Caco-2 (cell line): ENCODE results near the gene RUBCN. TPM values are rescaled to one million over a fixed set of nuclear protein-coding genes. Genes with fewer than 3 reads are reported as not detected.
"Not testable (repeated sequence)": the region's sequence is repeated elsewhere in the genome, so short reads cannot be mapped to it uniquely, and the experiment has no call there.

Experiments
- BruUV-seq: library from RNA; stranded (reverse); fragments of 400-500 nt; replicated peaks from 2 replicates; lab custom pipeline; 2021; lab: Mats Ljungman, UMichigan
- CTCF ChIA-PET: fragments of 300-600 bp; sonication (Branson Sonifier 250); formaldehyde crosslinking; loops from one replicate; lab custom pipeline; 2022; ENCODE audit warnings: antibody characterized with exemption; lab: Charles Lee
- POLR2A ChIA-PET: fragments of 300-600 bp; sonication (Branson Sonifier 250); formaldehyde crosslinking; loops from one replicate; lab custom pipeline; 2022; ENCODE audit warnings: antibody characterized with exemption; lab: Charles Lee
- DNase-seq, 2 experiments: peaks; one replicate each; pipeline versions ENCODE4 v3.0.0 to v3.0.0-alpha.2; 2020 to 2022
- H3K27me3 ChIP-seq: replicated peaks from 2 replicates; pipeline ENCODE4 v1.6.0; 2011; ENCODE audit warnings: low read length; ENCODE audit not compliant: control insufficient read depth, insufficient read depth
- H3K36me3 ChIP-seq: 2 replicates; pipeline ENCODE4 v1.5.1; 2011; ENCODE audit warnings: low read length; ENCODE audit not compliant: control insufficient read depth, insufficient read depth
- H3K4me1 ChIP-seq: fragments of 250-450 bp; sonication (Bioruptor Pico); 2 replicates; pipeline ENCODE4 v1.5.1; 2020; ENCODE audit warnings: mild to moderate bottlenecking
- H3K4me3 ChIP-seq: 2 replicates; pipeline ENCODE4 v1.5.1; 2011; ENCODE audit warnings: low read depth, mild to moderate bottlenecking, control low read depth, low read length
- H3K9me3 ChIP-seq: fragments of 250-450 bp; sonication (Bioruptor Pico); 2 replicates; pipeline ENCODE4 v1.5.1; 2020; ENCODE audit warnings: mild to moderate bottlenecking, moderate library complexity
- H3K27ac Mint-ChIP-seq: one replicate; pipeline ENCODE4 v1.8.0; 2022; ENCODE audit warnings: mixed read lengths; ENCODE audit not compliant: unreplicated experiment
- H3K27me3 Mint-ChIP-seq: one replicate; pipeline ENCODE4 v1.8.0; 2022; ENCODE audit warnings: mixed read lengths; ENCODE audit not compliant: insufficient read depth, unreplicated experiment
- H3K36me3 Mint-ChIP-seq: one replicate; pipeline ENCODE4 v1.8.0; 2022; ENCODE audit warnings: mild to moderate bottlenecking, mixed read lengths; ENCODE audit not compliant: insufficient read depth, unreplicated experiment
- H3K4me1 Mint-ChIP-seq: one replicate; pipeline ENCODE4 v1.8.0; 2022; ENCODE audit warnings: low read depth, mixed read lengths; ENCODE audit not compliant: unreplicated experiment
- H3K4me3 Mint-ChIP-seq: one replicate; pipeline ENCODE4 v1.8.0; 2022; ENCODE audit warnings: mild to moderate bottlenecking, moderate library complexity, mixed read lengths; ENCODE audit not compliant: unreplicated experiment
- H3K9me3 Mint-ChIP-seq: one replicate; pipeline ENCODE4 v1.8.0; 2022; ENCODE audit warnings: mixed read lengths; ENCODE audit not compliant: unreplicated experiment
- intact Hi-C: fragments of 100-400 bp; cut with micrococcal nuclease; formaldehyde crosslinking; loops from one replicate; pipeline ENCODE4 v1.10.0; 2022; ENCODE audit not compliant: unreplicated experiment
- total RNA-seq: library from RNA; stranded (reverse); gene quantifications from 2 replicates; pipeline ENCODE4 v1.2.3, GENCODE V29; 2022
- TF ChIP-seq, protein P1 (sequence below), 2 experiments: fragments of 200-600 bp in 1 of 2; IDR thresholded peaks; 1 replicate in 1 of 2; 2 replicates in 1 of 2; pipeline versions ENCODE4 v1.5.1 to v1.8.0; 2011 to 2022; ENCODE audit warnings: antibody characterized with exemption in 1 of 2, control low read depth in 1 of 2, inconsistent platforms in 1 of 2, low read depth in 1 of 2, low read length in 1 of 2, mild to moderate bottlenecking in 1 of 2, moderate library complexity in 1 of 2; ENCODE audit not compliant: insufficient read depth in 1 of 2, severe bottlenecking in 1 of 2, unreplicated experiment in 1 of 2

RUBCN gene
- total RNA-seq, 1 experiment from 2014 or later, result 10.6 TPM

DNA sequence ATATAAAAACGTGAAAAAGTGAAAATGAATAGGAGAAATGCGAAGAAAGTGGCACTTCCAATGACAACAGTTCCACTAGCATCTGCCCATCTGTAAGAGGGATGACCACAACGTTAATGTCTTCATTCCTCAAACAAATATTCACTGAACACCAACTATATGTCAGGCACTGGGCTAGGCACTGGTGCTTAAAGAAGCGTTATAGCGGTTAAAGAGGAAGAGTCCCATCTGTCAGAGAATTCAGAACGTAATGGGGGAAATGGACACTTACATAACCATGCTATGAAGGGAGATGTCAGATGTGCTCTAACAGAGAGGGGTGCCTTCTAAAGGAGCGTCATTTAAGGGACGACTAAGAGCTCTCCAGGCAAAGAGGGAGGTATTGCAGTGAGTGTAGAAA lies 8.2 kb downstream of the RUBCN start:
- ChIA-PET CTCF (no interaction called here), POLR2A (no interaction called here)
- no peak for DNase-seq
- Mint-ChIP-seq H3K36me3 (no peaks in the 10 kb centered on the region), H3K27ac (no peak overlapping the region), H3K9me3 (no peaks in the 10 kb centered on the region), H3K27me3 (no peaks in the 10 kb centered on the region), H3K4me1 (no peaks in the 10 kb centered on the region), H3K4me3 (no peak overlapping the region)
- Histone ChIP-seq H3K9me3 (peaks cover 2% of the 10 kb centered on the region; the same call in 1 of the 2 replicates), H3K27me3 (no peaks in the 10 kb centered on the region), H3K4me3 (no peak overlapping the region), H3K4me1 (no peaks in the 10 kb centered on the region), H3K36me3 (no peaks in the 10 kb centered on the region)
- intact Hi-C loops, result no loop called here
- BruUV-seq, result no TSS peak
- TF ChIP-seq, protein P1, sequence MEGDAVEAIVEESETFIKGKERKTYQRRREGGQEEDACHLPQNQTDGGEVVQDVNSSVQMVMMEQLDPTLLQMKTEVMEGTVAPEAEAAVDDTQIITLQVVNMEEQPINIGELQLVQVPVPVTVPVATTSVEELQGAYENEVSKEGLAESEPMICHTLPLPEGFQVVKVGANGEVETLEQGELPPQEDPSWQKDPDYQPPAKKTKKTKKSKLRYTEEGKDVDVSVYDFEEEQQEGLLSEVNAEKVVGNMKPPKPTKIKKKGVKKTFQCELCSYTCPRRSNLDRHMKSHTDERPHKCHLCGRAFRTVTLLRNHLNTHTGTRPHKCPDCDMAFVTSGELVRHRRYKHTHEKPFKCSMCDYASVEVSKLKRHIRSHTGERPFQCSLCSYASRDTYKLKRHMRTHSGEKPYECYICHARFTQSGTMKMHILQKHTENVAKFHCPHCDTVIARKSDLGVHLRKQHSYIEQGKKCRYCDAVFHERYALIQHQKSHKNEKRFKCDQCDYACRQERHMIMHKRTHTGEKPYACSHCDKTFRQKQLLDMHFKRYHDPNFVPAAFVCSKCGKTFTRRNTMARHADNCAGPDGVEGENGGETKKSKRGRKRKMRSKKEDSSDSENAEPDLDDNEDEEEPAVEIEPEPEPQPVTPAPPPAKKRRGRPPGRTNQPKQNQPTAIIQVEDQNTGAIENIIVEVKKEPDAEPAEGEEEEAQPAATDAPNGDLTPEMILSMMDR (IDR thresholded peaks at IDR 0.05; ENCODE audit: insufficient read depth in 1 of 2, low read depth in 1 of 2, low read length in 1 of 2, severe bottlenecking in 1 of 2, unreplicated experiment in 1 of 2), result no peak

DNA sequence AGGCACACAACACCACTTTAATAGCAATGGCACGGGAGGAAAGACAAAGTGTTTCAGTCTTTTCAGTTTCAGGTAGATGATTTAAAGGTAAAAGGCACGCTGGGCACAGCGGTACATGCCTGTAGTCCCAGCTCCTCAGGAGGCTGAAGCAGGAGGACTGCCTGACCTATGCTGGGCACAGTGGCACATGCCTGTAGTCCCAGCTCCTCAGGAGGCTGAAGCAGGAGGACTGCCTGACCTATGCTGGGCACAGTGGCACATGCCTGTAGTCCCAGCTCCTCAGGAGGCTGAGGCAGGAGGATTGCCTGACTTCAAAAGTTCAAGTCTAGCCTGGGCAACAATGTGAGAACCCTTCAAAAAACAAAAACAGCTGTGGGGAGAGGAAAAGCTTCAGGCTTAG lies 8.8 kb downstream of the RUBCN start:
- H3K27ac Mint-ChIP-seq, H3K4me3 Mint-ChIP-seq, H3K27me3 Mint-ChIP-seq, CTCF ChIA-PET, H3K4me1 ChIP-seq, H3K27me3 ChIP-seq, H3K9me3 ChIP-seq, intact Hi-C loops, DNase-seq, H3K36me3 ChIP-seq, H3K4me3 ChIP-seq, H3K36me3 Mint-ChIP-seq, H3K9me3 Mint-ChIP-seq, H3K4me1 Mint-ChIP-seq, BruUV-seq, POLR2A ChIA-PET: not testable (repeated sequence)

DNA sequence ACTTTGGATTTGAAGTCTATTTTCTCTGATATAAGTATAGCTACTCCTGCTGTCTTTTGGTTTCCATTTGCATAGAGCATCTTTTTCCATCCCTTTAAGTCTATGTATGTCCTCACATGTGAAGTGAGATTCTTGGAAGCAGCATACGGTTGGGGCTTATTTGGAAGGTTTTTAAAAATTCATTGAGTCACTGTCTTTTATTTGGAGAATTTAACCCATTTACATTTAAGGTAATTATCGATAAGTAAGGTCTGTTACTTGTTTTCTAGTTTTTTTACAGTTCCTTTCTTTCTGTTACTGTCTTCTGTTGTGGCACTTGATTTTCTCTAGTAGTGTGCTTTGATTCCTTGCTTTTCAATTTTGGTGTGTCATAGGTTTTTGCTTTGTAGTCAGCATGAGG lies 14.0 kb downstream of the RUBCN start:
- CTCF ChIA-PET, result no interaction called here
- BruUV-seq, result no TSS peak
- no peak for DNase-seq
- Histone ChIP-seq H3K9me3 (peaks cover 11% of the 10 kb centered on the region), H3K4me1 (peaks cover 11% of the 10 kb centered on the region; the same call in 1 of the 2 replicates), H3K36me3 (no peaks in the 10 kb centered on the region), H3K27me3 (no peaks in the 10 kb centered on the region), H3K4me3 (no peak overlapping the region)
- H3K4me3 Mint-ChIP-seq, result no peak overlapping the region
- TF ChIP-seq, protein P1 (IDR thresholded peaks at IDR 0.05; ENCODE audit: insufficient read depth in 1 of 2, low read depth in 1 of 2, low read length in 1 of 2, severe bottlenecking in 1 of 2, unreplicated experiment in 1 of 2), result no peak
- peaks cover 7% of the 10 kb centered on the region for H3K36me3 Mint-ChIP-seq
- no peak overlapping the region for H3K27ac Mint-ChIP-seq
- intact Hi-C loops, result no loop called here
- H3K9me3 Mint-ChIP-seq, result no peaks in the 10 kb centered on the region
- H3K27me3 Mint-ChIP-seq, result no peaks in the 10 kb centered on the region
- H3K4me1 Mint-ChIP-seq, result peaks cover 6% of the 10 kb centered on the region
- POLR2A ChIA-PET, result no interaction called here

DNA sequence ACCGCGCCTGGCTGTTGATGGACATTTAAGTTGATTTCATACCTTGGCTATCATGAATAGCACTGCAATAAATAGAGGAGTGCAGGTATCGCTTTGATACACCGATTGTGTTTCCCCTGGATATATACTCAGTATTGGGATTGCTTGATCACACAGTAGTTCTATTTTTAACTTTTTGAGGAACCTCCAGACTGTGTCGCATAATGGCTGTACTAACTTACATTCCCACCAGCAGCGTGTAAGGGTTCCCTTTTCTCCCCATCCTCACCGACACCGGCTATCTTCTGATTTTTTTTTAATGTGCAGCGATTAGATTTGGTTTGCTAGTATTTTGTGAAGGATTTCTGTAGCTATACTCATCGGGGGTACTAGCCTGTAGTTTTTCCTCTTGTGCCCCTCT lies 16.0 kb downstream of the RUBCN start:
- H3K4me3 Mint-ChIP-seq, result no peak overlapping the region
- H3K36me3 Mint-ChIP-seq, result peaks cover 7% of the 10 kb centered on the region
- H3K4me1 Mint-ChIP-seq, result peaks cover 6% of the 10 kb centered on the region
- no peak for DNase-seq
- Histone ChIP-seq H3K27me3 (no peaks in the 10 kb centered on the region), H3K4me1 (peaks cover 13% of the 10 kb centered on the region; the same call in 1 of the 2 replicates), H3K4me3 (no peak overlapping the region), H3K9me3 (peaks cover 11% of the 10 kb centered on the region), H3K36me3 (no peaks in the 10 kb centered on the region)
- intact Hi-C loops, result no loop called here
- CTCF ChIA-PET, result no interaction called here
- TF ChIP-seq, protein P1 (IDR thresholded peaks at IDR 0.05; ENCODE audit: insufficient read depth in 1 of 2, low read depth in 1 of 2, low read length in 1 of 2, severe bottlenecking in 1 of 2, unreplicated experiment in 1 of 2), result no peak
- BruUV-seq, result no TSS peak
- H3K27me3 Mint-ChIP-seq, result no peaks in the 10 kb centered on the region
- H3K9me3 Mint-ChIP-seq, result no peaks in the 10 kb centered on the region
- POLR2A ChIA-PET, result no interaction called here
- H3K27ac Mint-ChIP-seq, result no peak overlapping the region
